Measurements from ENCODE around the gene HCLS1. TPM values are rescaled to one million over a fixed set of nuclear protein-coding genes. Genes with fewer than 3 reads are reported as not detected.
"Not testable (repeated sequence)": the region's sequence is repeated elsewhere in the genome, so short reads cannot be mapped to it uniquely, and the experiment has no call there.

HCLS1 gene, protein sequence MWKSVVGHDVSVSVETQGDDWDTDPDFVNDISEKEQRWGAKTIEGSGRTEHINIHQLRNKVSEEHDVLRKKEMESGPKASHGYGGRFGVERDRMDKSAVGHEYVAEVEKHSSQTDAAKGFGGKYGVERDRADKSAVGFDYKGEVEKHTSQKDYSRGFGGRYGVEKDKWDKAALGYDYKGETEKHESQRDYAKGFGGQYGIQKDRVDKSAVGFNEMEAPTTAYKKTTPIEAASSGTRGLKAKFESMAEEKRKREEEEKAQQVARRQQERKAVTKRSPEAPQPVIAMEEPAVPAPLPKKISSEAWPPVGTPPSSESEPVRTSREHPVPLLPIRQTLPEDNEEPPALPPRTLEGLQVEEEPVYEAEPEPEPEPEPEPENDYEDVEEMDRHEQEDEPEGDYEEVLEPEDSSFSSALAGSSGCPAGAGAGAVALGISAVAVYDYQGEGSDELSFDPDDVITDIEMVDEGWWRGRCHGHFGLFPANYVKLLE
- total RNA-seq, result 13.9 TPM
- long read RNA-seq, partial matches to known transcripts, result 1 of 7 reads
- long read RNA-seq, other reads (novel, unspliced or antisense), result 3 of 7 reads

DNA sequence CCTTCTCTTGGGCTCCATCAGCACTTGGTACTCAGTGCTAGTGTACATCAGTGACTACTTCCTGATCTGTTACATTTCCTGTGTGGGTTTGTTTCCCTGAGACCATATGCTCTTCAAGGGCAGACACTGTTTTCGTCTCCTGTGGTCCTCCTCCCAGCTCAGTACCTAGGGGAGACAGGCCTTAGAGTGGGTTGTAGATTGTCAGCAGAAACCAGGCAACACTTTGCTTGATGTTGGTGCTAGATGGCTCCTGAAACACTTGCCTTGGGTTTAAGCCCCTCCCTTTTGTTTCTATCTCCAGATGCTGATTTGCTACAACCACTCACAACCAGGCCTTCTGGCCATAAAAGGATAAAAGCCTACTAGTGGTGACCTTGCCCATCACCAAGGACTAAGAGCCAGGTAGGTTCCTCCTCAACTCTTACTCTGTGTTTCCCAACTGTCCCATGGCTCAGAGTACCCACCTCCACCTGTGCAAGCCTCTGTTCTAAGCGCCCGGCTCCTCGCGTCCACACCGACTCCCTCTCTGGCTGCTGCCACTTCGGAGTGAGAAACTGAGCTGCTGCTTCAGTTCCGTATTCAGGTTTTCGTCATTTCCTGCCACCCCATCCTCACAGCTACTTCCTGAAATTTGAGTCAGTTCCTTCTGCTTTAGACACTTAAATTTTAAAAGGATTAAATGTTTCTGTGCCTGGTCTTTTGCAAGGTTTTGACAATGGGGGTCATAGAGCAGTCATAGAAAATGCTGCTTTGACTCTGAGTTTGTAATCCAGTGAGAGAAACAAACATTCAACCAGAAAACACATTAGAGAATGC, at the start of gene HCLS1:
Gene HCLS1, minus strand, starts transcription at position 548 of the 816 bp plus-strand sequence. CDS start 2,556 bp downstream, outside the sequence.
- intact Hi-C loops (cut with DNase I), result no loop called here
- ATAC-seq, result peak; percentile 54
- DNase-seq (ENCODE audit: missing footprints), result peak; percentile 81

DNA sequence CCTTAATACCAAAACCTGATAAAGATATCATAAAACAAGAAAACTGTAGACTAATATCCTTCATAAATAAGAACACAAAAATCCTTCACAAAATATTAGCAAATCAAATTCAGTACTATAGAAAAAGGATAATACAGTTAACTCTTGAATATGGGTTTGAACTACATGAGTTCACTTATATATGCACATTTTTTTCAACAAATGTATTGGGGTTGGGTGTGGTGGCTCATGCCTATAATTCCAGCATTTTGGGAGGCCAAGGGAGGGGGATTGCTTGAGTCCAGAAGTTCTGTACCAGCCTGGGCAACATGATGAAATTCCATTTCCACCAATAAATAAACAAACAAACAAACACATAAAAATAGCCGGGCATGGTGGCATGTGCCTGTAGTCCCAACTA, 49.6 kb upstream of the HCLS1 start:
- ATAC-seq (no peak), DNase-seq (ENCODE audit: missing footprints) (no peak)
- intact Hi-C loops (cut with DNase I), result no loop called here

DNA sequence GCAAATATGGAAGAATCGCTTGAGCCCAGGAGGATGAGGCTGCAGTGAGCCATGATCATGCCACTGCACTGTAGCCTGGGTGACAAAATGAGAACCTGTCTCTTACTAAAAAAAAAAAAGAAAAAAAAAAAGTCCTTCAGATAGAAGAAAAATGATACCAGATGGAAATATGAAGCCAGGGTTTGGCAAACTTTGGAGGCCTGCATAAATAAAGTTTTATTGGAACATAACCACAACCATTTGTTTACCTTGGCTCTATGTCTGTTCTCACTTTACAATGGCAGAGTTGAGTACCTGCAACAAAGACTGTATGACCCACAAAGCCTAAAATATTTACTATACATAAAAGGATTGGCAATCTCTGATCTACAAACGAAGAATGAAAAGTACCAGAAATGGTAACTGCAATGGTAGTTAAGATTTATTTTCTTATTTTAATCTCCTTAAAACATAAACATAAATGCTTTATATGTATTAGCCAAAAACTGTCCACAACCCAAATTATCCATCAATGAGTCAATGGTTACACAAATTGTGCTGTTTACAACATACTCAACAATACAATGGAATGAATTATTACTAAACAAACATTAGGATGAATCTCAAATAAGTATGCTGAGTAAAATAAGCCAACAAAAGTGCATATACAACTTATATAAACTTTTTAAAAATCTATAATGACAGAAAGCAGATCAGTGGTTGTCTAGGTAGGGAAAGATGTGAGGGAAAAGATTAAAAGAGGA, 47.0 kb upstream of the HCLS1 start:
- intact Hi-C loops (cut with DNase I), result no loop called here
- no peak for ATAC-seq
- DNase-seq (ENCODE audit: missing footprints), result no peak

DNA sequence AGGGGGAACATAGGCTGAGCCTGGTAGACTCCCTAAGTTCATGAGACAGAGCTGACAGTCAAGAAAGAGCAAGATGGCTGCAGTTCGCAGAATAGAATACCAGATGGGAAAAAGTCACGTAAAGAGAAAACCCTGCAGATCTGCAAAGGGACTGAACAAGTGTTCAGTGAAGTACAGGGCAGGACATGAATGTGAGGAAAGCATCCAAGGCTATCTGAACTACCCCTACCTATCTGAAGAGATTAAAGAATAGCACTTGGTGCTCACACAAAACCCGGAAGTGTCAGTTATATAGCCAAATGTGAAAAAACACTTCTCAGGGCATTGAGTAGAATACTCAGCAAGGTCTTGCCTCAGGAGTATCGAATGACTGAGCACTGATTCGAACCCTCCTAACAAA, 44.8 kb upstream of the HCLS1 start:
- intact Hi-C loops (cut with DNase I), result no loop called here
- peak; percentile 28 for ATAC-seq
- no peak for DNase-seq (ENCODE audit: missing footprints)

DNA sequence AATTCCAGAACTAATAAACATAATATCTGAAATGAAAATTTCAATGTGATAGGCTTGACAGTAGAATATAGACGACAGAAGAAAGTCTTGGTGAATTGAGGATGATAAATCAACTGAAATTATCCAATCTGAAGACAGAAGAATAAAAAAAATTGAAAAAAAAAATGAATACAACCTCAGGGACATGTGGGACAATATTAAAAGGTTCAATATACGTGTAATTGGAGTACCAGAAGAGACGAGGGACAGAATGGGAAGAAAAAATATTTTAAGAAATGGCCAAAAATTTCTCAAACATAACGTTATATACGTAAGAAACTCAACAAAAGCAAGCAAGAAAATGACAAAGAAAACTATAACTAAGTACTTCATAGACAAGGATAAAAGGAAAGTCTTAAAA, 43.3 kb upstream of the HCLS1 start:
- ATAC-seq (no peak), DNase-seq (ENCODE audit: missing footprints) (no peak)

DNA sequence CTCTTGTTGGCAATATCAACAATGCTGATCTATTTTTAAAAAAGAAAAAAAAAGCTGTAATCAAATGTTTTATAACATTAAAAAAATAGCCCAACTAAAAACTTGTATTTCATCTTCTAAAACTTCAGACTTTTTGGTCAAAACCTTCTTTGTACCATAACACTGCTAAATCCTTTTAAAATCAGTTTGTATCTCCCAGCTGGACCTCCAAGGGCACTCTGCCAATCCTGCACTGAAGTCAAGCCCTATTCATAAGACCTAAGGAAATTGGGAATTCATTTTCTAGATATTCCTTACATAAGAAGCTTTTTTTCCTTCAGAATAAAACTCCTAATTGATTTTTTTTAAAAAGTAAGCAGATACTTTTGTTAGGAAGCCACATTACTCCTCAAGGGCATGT, 38.2 kb upstream of the HCLS1 start:
- intact Hi-C loops (cut with DNase I), result loop anchor here (5.0 kb wide), 1 partner anchor 48 kb away; the partner anchor contains the start of gene GOLGB1
- DNase-seq (ENCODE audit: missing footprints), result no peak
- ATAC-seq, result peak; percentile 41

More for the DNA sequence above, 43.3 kb upstream of the HCLS1 start:
- intact Hi-C loops (cut with DNase I), result no loop called here

DNA sequence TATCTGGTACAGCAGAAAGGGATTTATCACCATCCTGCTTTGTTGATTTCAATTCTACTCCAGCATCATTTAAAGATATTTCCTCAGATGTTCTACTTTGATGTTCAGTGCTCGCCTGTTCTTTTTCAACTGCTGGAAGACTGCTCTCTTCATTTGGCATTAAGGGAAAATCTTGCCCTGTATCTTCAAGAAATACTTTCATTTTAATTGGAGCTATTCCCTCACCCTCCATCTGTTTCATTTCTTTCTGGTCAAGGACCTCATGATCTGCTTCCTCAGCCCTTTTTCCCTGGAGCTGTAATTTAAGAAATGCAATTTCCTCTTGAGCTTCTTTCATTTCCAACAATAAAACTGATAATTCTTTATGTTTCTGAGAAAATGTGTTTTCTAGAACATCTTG, 37.8 kb upstream of the HCLS1 start:
- DNase-seq (ENCODE audit: missing footprints) (no peak), ATAC-seq (peak; percentile 78)
- intact Hi-C loops (cut with DNase I), result loop anchor here (5.0 kb wide), 1 partner anchor 49 kb away; the partner anchor contains the start of gene GOLGB1

DNA sequence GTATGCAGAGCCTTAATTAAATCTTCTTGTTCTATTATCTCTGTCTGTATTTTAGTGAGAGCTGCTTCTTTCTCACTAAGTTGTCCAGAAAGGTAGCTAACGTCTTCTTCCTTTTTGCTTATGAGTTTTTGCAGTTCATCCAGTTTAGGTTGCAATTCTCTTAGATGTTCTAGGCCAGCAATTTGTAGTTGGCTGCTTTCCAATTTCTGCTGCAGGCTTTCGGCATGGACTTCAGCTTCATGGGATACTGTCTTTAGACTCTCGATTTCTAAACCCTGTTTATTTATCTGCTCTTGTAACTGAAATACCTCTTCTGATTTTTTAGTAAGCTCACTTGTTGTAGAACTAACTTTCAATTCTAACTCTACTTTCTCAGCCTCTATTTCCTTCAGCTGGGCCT, 35.5 kb upstream of the HCLS1 start:
- DNase-seq (ENCODE audit: missing footprints), result no peak
- intact Hi-C loops (cut with DNase I), result loop anchor here (5.0 kb wide), 1 partner anchor 51 kb away; the partner anchor contains the start of gene GOLGB1
- no peak for ATAC-seq

DNA sequence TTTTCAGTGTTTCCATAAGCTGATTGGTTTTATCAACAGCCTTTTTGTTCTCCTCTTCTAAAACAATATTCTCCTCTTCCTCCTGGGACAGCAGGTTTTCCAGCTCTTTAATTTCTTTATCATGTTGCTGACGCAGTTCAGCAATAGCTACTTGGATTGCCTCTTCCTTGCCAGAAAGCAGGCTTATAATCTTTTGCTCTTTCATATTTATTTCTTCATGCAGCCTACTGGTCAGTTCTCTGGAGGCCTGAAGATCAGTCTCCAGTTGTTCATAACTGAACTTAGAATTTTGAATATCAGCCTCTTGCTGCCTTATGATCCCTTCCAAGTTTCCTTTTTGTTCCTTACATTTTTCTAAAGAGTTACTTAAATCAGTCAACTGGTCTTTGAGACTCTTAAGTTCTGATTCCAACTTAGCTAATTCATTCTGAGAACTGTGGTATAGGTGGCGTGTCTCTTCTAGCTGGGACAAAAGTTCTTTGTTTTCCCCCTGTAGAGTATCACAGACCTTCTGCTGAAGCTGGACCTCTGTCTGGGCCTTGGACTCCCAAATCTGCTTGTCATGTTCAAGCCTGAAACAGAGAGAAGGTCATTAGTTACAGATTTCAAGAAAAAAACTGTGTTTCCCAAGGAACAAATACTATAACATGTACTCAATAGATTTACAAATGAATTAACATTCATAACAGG, 31.5 kb upstream of the HCLS1 start:
- ATAC-seq, result peak; percentile 91
- intact Hi-C loops (cut with DNase I), result no loop called here
- no peak for DNase-seq (ENCODE audit: missing footprints)

DNA sequence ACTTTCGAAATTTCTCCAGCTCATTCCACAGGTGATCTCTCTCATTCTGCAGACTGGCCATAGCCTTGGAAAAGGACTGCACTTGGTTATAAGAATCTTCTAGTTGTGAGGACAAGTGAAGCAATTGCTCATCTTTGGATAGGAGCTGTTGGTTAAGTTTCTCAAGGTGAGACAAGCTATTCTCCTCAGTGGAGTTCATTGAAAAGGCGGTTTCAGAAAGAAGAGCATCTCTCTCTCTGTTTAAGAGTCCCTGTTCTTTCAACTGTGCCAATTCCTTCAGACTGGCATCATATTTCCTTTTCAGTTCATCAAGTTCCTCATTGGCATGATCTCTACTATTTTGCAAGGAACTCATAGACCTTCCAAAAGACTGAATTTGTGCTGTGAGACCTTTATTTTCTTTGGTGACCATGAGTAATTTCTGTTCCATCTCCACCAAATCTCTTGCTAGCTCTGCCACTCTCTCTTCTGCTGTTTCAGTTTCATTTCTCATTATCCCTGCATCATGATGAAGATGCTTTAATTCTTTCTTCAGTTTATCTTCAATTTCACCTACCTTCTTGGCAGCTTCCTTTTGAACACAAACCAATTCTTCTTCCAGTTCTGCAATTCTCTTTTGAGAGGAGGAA, 30.2 kb upstream of the HCLS1 start:
- intact Hi-C loops (cut with DNase I), result no loop called here
- DNase-seq (ENCODE audit: missing footprints), result no peak
- ATAC-seq, result no peak

DNA sequence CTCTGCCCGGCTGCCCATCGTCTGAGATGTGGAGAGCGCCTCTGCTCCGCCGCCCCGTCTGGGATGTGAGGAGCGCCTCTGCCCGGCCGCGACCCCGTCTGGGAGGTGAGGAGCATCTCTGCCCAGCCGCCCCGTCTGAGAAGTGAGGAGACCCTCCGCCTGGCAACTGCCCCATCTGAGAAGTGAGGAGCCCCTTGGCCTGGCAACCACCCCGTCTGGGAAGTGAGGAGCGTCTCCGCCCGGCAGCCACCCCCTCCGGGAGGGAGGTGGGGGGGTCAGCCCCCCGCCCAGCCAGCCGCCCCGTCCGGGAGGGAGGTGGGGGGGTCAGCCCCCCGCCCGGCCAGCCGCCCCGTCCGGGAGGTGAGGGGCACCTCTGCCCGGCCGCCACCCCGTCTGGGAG, 28.0 kb upstream of the HCLS1 start:
- intact Hi-C loops (cut with DNase I); DNase-seq (ENCODE audit: missing footprints); ATAC-seq: not testable (repeated sequence)

DNA sequence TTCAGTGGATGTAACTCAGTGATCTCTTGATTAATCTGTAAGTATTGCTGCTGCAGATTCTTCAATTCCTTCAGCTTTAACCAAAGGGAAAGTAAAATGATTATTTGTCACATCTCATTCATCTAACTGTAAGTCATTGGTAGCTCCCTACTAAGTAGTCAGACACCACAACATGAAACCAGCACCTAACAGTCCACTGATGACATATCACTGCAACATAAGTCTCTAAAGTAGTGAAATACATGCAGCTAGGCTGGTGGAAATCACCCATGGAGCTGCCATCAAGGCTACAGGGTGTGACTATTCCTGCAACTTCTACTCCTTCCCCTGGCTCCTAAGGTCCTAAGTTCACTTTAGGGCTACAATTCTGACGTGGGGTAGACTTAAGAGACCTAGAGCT, 21.1 kb upstream of the HCLS1 start:
- ATAC-seq, result no peak
- intact Hi-C loops (cut with DNase I), result no loop called here
- DNase-seq (ENCODE audit: missing footprints), result no peak

DNA sequence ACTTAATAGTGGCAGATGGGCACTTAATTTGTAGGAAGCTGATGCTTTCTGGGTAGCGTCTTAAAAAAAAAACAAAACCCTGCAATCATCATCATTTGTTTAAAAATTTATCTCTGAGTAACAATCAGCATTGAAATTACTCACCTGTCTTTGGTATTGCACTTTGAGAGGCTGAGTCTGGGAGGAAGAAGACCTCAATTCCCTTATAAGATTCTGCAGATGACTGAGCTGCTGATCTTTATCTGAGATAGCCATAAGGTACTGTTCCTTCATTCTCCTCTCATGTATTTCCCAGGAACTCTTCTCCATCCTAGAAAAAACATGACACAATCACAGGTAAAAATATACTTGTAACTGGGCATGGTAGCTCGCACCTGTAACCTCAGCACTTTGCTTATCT, 16.4 kb upstream of the HCLS1 start:
- intact Hi-C loops (cut with DNase I), result no loop called here
- no peak for ATAC-seq

DNA sequence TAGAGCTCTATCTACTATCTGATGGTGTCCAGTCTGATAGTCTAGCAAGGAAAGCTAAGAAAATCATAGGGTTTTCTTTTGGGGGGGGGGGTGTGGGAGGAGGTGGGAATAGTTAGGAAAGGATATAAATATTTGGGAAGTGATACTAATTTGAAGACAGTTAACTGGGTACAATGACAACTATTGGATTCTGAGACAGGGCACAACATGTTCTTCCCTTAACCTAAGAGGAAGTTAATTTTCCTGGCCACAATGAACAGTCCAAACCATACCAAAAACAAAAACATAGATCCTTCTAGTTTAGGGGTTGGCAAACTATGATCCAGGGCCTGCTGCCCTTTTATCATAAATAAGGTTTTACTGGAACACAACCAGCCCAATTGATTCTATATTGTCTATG, 10.0 kb upstream of the HCLS1 start:
- intact Hi-C loops (cut with DNase I), result no loop called here
- peak; percentile 57 for ATAC-seq
- no peak for DNase-seq (ENCODE audit: missing footprints)

More for the DNA sequence above, 16.4 kb upstream of the HCLS1 start:
- no peak for DNase-seq (ENCODE audit: missing footprints)

DNA sequence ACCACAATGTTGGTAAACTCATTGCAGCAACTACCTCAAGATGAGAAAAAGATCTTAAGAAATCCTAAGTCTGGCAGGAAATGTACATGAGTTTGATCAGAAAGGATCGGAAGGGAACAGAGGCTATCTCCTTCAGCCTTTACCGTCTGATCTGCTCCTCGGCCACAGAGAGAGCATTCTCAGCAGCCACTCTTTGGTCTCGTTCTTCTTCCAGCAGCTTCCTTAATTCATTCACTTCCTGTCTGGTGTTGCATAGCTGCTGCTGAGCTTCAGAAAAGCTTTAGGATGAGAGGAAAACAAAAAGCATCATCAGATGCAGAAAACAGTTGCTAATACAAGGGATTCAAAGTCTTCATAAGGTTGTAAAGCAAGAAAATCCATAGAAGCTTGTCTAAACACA, 6.6 kb upstream of the HCLS1 start:
- no peak for ATAC-seq
- intact Hi-C loops (cut with DNase I), result no loop called here
- DNase-seq (ENCODE audit: missing footprints), result no peak

DNA sequence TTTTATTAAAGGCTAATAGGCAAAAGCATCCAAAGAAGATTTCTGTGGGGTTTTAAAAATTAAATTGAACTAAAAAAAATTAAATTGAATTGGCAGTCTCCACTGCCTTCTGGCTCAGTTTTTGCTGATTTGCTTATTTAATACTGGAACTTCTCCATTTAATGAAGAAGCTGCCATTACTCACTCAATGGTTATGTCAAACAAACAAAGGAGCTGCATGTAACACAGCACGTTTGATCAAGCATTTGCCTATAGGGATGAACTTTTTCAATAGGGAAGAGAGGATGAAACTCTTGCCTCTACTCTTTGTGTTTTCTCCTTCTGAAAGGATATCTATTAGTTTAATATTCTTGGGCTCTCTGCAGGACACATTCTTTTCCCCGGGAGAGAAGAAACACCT, 4.8 kb upstream of the HCLS1 start:
- no peak for ATAC-seq
- no peak for DNase-seq (ENCODE audit: missing footprints)
- intact Hi-C loops (cut with DNase I), result no loop called here

DNA sequence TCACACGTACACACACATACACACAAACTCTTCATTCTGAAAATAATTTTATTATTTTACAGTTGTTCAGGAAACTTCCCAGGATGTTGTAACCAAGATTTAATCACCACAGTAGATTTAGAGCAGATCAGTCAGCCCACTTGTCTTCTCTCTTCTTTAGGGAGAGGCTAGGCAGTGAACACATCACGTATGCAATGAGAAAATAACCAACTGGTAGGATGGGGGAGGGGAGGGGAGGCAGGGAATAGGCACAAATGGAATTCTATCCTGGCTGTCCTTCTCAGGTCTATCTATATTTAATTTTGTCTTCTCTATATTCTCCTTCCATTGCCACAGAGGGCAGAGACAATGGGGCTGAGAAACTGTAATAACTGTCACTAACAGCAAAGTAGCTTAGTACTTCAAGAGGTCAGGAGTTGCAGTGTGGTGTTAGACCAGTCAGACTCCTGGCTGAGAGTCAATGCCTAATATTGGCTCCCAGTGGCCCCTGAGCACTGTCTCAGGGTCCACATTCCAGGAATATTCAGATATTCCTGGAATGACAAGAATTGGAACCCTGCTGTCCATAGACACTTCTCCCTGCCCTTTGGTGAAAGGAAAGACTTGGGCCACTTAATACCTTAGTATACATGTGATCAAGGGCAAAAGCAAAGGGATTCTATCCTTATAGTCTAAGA, 2.6 kb upstream of the HCLS1 start:
- DNase-seq (ENCODE audit: missing footprints) (no peak), ATAC-seq (peak; percentile 45)
- intact Hi-C loops (cut with DNase I), result no loop called here

All from Right ventricle myocardium inferior (tissue), 1 donor.